Erythroblast (primary cell): Measurements from ENCODE around the gene ATF6.

Experiments
- DNase-seq, 2 experiments: peaks; one replicate each; lab custom pipeline; 2025; lab: John Stamatoyannopoulos, UW
- GATA1 ChIP-seq: IDR thresholded peaks from 2 replicates; pipeline ENCODE4 v1.6.1; 2011; ENCODE audit warnings: low read depth, mild to moderate bottlenecking, control low read depth, low read length, moderate library complexity
- POLR2A ChIP-seq: IDR thresholded peaks from 2 replicates; pipeline ENCODE4 v1.6.1; 2011; ENCODE audit warnings: mild to moderate bottlenecking, low read length

The ATF6 gene

DNA sequence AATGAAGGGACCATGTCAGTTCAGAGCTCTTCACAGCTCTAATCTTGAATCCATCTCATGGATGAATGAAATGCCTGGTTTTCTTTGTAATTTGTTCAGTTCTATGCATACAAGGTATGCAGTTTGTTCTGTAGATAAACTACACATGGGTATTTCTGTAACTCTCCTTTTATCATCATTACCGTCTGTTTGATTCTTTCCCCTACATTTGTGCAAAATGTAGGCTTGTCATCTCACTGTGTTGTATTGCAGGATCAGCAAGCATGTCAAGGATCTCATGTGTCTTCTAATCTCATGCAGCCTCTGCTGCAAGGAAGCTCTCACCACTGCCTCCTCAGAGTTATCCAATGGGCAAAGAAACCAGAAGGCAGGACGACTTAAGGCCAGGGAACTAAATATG lies 178.3 kb downstream of the ATF6 start:
- TF ChIP-seq GATA1 (no peak), POLR2A (no peak)
- peak; percentile 70 to 86 for DNase-seq

DNA sequence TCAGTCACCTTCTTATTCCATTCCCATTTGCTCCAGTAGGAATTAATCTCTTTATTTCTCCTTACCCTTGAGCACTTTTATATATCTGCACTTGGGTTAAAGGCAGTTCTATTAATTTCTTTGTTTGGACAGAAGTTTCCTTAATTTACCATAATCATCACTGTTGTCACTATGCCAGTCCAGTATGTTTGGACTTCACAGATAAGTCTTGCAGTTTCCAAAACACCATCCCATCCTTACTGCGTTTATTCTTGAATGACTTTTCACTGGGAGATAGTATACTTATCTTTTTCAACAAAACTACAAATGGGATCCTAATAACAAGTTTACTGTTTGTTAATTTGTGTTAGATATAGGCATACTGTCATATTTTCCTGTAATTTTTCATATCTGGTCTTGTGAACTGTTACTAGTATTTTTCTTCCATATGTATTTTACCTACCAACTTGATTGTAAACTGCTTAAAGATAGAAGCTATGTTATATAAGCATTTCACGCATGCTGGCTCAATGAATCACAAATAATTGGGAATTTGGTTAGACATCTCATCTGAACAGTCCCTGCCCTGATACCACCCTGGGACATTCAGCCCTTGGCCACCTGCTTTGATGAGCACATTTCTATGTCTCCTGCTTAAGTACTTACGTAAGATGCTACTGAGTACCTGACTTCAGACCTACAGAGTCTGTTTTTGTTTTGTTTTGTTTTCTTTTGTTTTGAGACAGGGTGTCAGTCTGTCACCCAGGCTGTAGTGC lies 179.4 kb downstream of the ATF6 start:
- DNase-seq, result peak; percentile 91 to 94
- TF ChIP-seq GATA1 (no peak), POLR2A (no peak)

DNA sequence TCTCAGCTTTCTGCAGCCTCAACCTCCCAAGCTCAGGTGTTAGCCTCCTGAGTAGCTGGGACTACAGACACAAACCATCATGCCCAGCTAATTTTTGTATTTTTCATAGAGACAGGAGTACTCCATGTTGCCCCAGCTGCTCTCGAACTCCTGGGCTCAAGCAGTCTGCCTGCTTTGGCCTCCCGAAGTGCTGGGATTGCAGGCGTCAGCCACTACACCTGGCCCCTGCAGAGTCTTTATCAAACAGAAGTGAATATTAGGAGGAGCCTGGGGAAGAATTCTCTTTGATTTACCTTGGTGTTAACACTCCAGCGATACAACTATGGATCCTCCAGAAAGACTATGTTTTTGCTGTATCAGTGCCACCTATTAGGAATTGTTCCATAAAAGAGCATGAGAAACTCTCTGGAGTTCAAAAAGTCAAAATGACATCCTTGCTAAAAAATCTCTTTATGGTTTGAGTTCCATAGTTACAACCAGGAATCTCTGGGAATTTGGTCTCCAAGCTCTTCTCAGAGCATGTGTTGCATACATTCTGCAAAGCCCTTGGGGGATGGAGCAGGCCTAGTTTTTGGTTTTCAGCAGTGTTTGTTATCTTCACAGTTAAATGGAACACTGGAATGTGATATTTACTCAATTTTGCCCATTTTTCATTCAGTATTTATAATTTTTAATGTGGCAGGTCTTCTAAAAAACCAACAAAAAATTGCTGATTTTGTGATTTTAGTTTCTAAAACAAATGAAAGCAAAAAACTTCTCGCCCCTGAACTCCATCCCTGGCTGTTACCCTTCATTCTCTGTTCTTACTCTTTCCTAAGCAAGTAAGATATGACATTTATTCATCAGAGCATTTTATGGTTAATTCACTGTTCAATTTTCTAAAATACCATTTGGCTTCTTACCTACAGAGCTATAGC lies 180.2 kb downstream of the ATF6 start:
- no peak for DNase-seq
- TF ChIP-seq GATA1 (no peak), POLR2A (no peak)

DNA sequence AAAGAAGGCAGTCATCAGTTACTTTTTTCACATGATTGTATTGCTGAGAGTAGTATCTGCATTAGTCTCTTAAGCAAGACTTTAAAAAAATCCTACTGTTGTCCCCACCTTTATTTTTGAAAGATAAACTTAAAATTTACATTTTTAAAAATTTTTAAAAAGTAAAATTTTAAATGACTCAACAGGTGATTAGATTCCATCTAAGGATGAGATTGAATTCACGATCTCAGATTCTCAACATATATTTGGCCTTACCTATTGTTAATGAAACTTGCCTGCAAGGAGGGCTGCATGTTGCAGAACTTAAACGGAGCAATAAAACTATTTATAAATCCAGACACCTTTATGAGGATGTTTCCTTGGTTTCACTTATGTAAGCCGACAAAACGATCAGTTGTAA lies 182.3 kb downstream of the ATF6 start:
- TF ChIP-seq POLR2A, result no peak
- DNase-seq, result no peak

GRCh38 chr1:161949548-161949947 lies 183.4 kb downstream of the ATF6 start:
- TF ChIP-seq GATA1, result no peak
- no peak for TF ChIP-seq POLR2A
- no peak for DNase-seq

DNA sequence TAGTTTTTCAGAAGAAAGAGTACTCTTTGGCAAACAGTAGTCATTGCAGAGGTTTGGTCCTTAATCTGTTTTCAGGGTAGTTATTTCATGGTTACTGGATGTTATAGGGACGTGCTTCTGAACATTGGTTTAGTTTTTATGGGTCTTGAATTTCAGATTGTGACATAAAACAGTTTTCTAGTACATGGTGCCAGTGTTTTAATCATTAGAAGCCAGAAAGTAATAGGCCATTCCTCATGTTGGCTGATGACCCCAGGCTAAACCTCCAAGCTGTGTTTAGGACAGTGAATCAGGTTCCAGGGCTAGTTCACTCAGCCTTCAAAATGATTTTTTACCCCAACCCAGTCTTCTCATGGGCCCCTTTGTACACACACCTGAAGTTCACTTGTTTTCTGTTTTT lies 184.3 kb downstream of the ATF6 start:
- TF ChIP-seq POLR2A, result no peak
- no peak for TF ChIP-seq GATA1
- no peak for DNase-seq

GRCh38 chr1:161951646-161952045 lies 185.5 kb downstream of the ATF6 start:
- TF ChIP-seq GATA1 (no peak), POLR2A (no peak)
- no peak for DNase-seq

DNA sequence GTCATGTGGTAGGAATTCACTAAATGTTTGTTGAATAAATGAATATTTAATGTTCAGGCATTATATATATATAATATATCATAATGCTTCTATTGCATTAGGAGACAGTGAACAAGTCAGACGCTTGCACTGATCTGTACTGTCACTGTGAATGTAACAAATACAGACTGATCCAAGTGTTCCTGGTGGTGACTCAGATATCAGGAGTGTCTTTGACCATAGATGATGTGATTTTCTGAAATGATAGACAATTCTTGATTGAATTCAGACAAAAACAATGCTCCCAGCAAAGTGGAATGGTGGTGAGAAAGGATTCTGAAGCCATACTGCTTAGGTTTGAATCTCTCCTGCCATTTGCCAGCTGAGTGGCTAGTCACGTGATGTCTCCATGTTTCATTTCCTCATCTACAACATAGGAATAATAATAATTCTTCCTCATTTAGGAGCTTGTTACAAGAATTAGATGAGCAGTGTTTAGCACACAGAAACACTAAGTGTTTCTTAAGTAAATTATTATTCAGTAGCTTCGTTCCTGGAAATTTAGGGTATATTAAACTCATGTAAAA lies 186.6 kb downstream of the ATF6 start:
- no peak for TF ChIP-seq GATA1
- no peak for TF ChIP-seq POLR2A
- peak; percentile 30 to 40 for DNase-seq

GRCh38 chr1:161953256-161953920 lies 187.3 kb downstream of the ATF6 start:
- peak; percentile 63 to 84 for DNase-seq
- TF ChIP-seq POLR2A (no peak), GATA1 (no peak)

DNA sequence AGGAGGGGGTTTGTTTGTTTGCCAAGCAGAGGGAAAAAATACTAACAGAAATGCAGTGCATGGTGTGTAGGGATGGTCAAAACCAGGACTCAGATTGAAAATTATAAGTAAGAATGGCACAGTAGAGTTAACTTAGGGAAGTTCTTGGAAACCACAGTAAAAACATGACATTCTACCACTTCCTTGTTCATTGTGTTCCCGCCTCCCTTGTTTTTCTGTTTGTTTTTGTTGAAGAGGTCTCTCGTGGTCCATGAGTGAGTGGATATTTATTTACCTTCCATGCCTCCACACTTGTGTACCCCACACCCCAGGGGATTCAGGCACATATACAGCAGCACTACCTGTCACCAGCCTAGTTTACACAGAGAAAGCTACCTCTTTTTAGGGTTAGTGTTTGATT lies 187.9 kb downstream of the ATF6 start:
- DNase-seq, result peak in 1 of 2 experiments; percentile 20
- TF ChIP-seq POLR2A, result no peak
- TF ChIP-seq GATA1, result no peak

GRCh38 chr1:161954466-161954865 lies 188.3 kb downstream of the ATF6 start:
- DNase-seq, result no peak
- no peak for TF ChIP-seq GATA1
- no peak for TF ChIP-seq POLR2A

- TF ChIP-seq GATA1, result no peak
- TF ChIP-seq POLR2A, result no peak
- no peak for DNase-seq
These were observed 189.5 kb downstream of the ATF6 start for GRCh38 chr1:161955606-161956005.

- peak in 1 of 2 experiments; percentile 14 for DNase-seq
- TF ChIP-seq GATA1 (no peak), POLR2A (no peak)
These were observed 190.0 kb downstream of the ATF6 start for GRCh38 chr1:161956097-161956496.
